NCI-H748 treated with DMSO at 0.1 percent for 48 hours (cell line): Measurements from ENCODE around the gene SMARCAL1.
"Not testable (repeated sequence)": the region's sequence is repeated elsewhere in the genome, so short reads cannot be mapped to it uniquely, and the experiment has no call there.

Experiments used
- DNase-seq: peaks from one replicate; lab custom pipeline; 2025; lab: John Stamatoyannopoulos, UW

The SMARCAL1 gene

DNA sequence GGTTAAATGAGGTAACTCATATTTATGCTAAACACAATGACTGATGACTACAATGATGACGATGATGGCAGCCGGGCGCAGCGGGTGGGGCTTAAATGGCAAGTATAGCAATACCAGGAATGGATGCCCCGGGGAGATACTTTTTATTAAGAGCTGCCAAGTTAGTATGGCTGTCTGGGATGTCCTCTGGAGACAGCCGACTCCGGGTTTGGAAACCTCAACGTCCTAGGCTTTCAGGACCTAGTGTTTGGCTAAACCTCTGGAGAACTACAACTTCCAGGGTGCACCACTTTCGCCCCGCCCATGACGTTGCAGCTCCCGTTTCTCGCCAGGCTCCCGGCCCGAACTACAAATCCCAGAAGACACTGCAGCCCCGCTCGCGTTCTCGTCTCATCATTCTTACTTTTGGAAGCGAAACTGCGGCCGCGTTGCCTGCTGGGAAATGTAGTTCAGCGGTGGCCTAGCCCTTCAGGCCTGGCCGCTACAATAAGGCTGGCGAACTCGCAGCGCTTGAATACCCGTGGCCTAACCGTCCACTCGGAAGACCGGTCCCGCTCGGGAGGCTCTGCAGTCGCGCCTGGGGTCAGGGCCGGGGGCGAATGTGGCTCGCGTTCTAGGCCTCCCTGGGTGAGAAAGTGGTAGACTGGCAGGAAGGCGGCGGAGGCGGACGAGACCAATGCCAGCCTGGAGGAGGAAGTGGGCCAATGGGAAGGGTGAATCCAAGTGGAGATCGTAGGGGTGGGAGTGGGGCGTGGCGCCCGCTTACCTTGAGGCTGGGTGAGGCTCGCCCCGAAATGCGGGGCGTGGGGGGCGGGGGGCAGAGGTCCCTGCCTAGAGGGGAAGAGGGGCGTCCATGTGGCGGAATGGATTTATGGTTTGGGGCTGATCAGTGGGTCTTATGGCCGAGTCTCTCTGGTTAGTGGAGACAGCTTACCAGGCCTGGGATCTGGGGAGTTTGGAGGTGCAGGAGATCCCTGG is at the start of gene SMARCAL1:
TSS of gene SMARCAL1 (plus strand) at position 463 of the 978 bp plus-strand sequence. CDS start 2,221 bp downstream, outside the sequence.
- peak; percentile 99 for DNase-seq

DNA sequence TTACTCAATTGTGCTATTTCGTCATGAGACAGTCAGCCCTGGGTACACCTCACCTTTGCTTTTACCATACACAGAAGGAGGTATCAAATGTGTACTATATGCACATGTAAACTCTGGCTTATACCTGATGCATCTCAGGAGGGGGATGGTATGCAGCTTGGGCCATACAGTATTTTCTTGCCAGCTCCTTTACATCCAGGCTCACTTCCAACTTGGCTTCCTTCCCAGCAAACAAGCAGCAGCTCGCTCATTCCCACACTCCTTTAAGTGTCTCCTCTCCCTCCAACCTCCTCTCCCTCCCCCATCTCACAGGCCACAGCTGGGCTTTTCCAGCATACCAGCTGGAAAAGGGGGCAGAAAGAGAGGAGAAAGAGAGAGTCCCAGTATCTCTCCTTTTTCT is 49.6 kb upstream of the SMARCAL1 start:
- no peak for DNase-seq

DNA sequence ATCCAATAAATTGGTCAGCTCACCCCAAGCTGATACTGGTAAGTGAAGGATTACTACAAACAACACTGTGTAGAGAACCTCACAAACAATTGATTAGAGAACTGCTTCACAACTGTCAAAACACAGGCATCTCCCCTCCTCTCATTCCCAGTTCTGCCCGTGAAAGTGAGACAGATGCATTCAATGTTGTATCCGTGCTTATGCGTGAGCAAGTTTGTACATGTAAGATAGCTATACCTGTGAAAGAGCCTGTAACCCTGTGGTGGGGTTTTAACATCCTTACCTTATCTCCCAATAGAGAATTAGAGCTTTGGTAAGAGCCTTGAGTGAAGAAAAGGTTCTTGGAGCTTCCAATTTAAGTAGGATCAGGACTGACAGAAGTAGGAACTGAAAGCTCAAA is 49.1 kb upstream of the SMARCAL1 start:
- no peak for DNase-seq

DNA sequence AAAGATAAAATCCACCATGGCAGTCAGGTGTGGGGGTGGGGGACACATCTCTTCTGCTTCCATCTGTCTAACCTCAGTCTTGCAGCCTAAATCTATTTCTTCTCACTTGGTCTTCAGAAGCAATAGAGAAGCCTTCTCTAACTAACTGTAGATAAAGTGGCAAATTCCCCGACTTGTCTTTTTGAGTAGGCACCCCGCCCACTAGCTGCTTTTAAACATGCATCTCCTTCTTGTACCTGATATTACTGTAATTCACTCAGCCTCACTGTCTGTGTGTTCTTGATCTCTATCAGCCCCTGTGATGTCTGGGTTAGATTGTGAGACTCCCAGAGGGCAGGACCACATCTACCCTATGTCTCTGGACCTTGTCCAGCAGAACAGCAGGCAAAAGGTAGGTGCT is 46.8 kb upstream of the SMARCAL1 start:
- DNase-seq = no peak

DNA sequence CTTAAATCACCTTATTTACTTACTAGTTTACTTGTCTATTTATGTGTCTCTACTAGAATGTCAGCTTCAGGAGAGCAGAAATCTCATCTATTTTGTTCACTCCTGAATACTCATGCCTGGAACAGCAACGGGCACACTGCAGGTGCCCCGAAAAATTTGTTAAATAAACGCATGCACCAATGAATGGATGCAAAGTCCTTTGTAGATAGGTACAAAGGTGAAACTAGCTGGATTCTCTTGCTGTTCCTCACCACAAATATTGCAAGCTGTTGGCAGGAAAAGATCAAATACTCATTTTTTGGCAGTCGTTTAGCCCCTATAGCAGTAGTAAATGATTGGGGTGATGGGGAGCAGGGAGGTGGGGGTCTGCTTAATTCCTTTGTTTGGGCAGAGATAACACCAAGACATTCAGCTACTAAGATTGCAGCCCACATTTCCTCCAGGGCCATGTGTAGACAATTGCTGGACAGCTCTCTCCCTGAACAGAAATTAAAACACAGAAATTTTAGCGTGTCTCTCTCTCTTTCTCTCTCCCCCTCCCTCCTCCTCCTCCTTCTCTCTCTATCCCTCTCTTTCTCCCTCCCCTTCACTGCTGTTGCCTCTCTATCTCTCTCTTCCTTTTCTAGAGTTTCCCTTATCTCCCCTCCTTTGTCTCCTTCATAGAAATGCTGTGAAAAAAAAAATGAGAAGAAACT is 45.4 kb upstream of the SMARCAL1 start:
- DNase-seq = no peak

DNA sequence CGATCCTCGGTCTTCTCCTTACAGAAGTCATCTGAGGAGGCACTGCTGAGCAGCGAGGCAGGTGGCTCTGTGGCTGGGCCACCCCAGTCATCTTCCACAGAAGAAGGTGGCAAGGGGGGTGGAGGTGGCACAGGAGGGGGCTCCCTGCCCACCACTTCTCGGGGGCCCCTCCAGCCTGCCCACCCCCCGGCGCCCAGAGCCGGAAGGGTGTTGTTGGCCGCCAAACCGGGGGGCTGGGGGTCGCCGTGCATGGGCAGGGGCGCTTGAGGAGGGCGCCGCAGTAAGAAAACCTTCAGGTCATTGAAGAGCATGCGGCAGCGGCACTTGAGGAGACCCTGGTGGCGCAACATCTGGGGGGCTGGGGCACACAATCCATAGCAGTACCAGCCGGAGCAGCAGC is 42.5 kb upstream of the SMARCAL1 start:
- DNase-seq = no peak

DNA sequence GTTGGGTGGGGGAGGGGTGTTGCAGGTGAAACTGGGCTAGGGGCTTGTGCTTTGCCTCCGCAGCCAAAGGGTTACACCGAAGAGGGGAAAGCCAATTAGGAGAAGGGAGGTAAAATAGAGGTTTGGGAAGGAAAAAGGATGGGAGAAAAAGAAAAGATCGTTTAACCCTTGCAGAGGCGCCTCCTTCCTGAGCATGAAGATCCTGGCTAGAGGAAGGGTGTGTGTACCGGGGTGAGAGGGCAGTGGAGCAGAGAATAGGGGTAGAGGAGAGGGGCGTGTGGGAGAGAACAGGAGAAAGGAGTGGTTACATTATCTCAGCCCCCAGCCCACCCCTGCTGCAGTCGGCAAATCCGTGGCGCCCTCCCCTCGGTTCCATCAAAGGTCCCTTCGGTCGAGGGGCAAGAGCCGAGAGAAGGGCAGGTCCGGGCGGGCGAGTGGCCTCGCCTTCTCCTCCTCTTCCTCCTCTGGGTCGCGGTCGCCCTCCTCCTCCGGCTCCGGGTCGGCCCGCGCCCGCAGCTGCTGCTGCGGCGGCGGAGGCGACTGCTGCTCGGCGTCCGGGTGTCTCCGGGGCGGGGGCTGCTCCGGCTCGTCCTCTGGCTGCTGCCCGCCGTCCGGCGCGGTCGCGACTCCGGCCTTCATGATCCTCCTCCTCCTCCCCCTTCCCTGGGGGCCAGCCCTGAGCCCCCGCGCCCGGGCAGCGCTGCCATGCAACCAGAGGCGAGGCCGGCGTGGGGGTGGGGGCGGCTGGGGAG is 41.1 kb upstream of the SMARCAL1 start:
- peak; percentile 18 for DNase-seq

DNA sequence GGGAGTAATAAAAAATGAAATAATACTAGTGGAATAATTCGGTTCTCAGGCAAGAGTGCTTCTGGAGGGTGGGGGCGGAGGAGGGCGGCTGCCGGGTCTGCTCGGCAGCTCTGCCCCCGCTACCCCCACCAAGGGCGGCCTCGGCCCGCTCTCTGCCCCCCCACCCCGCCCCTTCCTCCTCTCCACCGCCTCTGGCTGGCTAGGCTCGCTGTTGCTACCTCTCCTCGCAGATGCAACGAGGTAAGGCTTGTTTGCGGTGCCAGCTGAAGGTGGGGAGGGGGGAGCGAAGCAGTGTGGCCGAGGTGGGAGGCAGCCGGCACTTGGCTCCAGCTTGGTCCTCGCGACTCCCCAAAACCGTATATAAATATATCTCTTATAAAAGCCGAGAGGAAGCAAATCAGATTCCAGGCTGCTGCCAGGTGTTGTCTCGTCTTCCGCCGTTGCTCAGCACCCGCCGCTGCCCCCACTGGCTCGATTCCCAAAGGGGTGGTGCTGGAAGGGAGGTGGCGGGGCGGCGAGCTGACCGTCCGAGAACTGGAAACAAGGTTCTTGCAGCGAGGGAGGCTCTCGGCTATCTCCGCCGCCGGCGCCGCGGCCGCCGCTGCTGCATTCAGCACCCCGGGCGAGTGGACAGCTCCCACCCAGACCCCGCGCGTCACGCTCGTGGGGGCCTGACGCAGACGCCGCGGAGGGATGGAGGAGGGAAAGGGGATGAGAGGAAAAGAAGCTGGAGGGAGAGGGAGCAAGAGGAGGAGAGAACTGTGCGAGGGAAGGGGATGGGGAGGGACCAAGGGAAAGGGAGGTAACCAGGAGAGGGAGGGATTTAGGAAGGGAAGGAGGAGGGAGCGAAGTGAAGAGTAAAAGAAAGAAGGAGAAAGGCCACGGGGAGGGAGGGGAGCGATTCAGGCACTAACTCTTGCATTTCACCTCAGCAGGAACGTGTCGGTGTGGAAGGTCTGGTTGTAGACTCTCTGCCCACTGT is 40.3 kb upstream of the SMARCAL1 start, which contains the start of gene MARCHF4:
TSS of gene MARCHF4 (minus strand) at position 763 of the 982 bp plus-strand sequence. CDS start 2,223 bp downstream, outside the sequence.
- DNase-seq = peak; percentile 67

DNA sequence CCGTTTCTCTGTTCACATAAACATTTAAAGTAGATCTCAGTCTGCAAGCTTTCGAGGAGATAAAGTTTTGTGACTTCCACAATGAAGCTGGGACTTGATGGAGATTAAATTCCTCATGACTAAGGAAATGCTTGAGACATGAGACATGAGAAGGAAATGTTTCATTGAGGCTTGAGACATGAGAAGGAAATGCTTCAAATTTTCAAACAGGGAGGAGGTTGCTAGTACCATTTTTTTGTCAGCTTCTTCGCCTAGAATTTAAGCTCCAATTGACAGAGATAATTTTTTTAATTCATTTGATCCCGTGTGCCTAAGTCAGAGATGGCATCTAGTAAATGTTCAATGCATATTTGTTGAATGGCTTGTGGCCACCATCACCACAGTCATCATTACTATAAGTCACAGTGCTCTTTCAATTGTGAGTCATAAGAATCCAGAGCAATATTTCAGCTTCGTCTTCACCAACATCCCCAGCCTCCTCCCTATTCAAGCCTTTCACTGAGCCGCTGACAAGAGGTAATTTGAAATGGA is 39.5 kb upstream of the SMARCAL1 start:
- DNase-seq = no peak

DNA sequence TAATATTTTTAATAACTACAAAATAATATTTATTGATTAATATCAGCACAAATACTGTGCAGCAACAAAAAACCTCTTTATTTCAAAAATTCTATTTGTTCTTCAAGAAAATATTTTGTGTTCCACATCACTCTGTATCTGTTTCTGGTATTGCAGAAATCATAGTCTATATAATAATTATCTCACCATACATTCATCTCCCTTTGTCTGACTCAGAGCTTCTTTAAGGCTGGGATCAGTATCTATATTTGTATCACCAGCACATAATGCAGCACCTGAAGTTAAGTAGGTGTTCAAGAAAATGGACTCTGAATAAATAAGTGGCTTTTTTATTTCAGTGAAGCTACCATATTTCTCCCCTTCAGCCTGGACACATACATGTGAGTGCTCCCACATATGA is 38.4 kb upstream of the SMARCAL1 start:
- DNase-seq = no peak

DNA sequence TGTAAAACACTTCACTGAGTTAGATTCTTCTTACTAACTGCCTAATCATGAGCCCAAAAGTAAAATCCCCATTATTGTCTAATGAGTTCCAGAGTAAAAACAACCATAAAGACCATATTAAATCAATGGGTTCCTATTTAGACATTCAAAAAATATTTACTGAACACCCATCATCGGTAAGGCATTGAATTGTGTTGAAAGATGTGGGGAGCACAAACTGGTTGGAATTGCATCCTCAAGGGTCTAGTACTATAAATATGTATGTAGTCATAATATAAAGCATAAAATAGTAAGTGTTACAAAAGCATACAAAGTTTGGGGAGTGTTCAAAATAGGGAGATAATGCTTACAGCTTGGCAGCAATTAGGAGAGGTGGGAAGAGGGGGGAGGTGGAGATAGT is 37.0 kb upstream of the SMARCAL1 start:
- no peak for DNase-seq

DNA sequence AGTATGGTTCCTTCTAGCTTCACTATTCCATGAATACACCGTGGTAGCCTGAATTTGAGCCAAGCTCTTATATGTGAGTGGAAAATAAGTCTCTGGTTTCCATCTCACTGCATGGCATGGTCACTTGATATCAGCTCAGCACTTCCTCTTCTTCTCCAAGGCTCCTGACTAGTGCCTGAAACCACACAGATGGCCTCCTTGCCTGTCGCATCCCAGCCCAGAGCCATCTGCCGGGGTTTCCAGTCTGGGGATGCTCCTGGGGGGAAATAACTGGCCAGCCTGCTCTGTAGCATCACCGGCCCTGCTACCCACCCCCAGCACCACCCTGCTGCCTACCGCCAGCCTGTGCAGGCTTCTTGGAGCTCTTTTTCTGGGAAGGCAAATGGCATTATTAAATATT is 32.3 kb upstream of the SMARCAL1 start:
- no peak for DNase-seq

DNA sequence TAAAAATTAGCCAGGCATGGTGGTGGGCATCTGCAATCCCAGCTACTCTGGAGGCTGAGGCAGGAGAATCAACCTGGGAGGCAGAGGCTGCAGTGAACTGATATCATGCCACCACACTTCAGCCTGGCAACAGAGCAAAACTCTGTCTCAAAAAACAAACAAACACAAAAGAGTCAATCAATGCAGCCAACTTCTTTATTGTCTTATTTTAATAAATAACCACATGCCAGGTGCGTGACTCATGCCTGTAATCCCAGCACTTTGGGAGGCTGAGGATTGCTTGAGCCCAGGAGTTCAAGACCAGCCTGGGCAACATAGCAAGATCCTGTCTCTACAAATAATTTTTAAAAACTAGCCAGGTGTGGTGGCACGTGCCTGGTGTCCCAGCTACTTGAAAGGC is 27.9 kb upstream of the SMARCAL1 start:
- DNase-seq = not testable (repeated sequence)

DNA sequence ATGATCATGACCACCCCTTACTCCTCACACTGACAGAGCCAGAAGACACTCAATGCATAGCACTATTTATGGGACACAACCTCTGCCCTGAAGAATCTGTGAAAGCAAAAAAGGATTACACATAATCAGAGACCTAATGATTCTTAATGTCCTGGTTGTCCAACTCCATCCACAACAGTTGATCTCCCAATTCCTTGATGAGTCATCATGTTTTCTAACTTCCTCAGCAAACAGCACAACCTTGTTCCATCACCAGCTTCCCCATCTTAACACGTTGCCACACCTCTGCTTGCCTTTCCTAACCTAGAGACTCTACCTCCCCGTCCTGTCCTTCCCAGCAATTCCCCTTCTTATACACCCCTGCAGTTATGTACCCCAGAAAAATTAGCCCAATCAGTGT is 26.8 kb upstream of the SMARCAL1 start:
- no peak for DNase-seq

DNA sequence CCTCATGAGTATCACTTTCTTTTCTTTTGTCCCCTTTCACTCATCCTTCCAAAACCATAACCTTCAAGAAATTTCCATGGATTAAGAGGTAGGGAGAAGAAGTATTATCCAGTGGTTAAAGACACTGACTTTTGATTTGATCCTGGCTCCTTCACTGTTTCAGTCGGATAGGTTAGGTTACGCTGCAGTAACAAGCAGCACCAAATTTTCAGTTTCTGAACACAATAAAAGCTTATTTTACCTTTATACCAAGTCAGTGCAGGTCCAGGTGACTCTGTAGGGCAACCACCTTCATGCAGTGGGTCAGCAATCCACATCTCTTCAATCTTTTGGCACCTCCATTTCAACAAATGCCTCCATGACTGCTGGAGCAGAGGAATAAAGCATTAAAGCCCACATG is 25.0 kb upstream of the SMARCAL1 start:
- no peak for DNase-seq

DNA sequence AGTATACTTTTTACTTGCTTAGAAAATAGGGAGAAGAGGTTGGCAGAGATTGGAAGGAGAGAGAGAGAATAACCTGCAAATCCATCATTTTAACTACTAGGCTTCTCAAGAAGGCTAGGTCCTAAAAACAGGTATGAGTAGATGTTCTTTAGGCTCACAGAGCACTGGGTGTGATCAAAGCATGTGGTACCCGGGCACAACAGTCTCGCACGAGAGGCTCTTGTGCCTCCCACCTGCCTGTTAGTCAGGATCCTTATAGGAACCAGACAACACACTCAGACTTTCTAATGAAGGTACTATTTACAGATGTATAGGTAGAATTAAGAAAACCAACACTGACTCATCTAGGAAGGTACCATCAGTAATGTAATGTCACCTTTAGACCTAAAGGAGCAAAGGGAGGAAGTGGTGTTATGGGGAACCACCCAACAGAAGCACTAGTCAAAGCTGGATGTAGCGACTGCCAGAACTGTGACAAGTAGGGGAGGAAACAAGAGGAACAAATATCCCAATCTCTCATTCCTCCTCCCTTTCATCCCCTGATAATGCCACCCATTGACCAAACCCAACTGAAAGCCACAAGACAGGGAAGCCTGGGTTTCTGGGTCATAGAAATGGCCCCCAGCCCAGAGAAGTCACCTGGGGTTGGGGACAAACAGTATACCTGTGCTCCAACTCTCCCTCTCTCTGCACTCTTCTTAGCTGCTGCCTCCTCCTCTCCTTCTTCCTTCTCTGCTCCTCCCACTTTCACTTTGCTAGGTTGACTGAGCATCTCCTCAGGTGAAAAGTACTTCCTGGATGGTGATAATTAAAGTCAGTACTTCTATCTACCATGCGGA is 24.0 kb upstream of the SMARCAL1 start:
- no peak for DNase-seq

DNA sequence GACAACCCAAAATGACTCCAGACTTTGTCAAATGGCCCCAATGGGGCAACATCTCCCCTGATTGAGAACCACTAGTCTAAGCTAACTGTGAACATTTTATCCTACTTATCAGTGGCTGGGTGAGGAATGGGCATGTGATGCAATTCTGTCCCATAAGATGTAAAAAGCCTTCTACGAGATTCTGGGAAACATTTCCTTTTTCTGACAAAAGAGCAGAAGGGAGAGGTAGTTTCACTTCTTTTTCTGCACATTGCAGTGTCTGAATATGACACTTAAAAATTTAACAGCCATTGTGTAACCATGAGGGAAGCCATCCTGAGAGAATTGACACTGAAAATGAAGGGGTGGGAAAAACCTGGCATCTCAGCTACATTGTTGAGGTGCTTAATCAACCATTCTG is 22.7 kb upstream of the SMARCAL1 start:
- DNase-seq = no peak

DNA sequence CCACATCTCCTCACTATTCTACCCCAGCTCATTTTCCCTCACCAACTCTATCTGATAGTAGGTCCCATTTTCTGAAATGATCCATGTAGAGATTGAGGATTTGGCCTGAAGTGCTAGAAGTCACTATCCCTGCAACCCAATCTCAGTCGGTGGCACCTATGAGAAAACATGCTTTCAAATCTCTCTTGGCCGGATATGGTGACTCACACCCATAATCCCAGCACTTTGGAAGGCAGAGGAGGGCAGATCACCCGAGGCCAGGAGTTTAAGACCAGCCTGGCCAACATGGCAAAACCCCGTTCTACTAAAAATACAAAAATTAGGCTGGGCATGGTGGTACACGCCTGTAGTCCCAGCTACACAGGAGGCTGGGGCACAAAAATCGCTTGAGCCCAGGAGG is 20.9 kb upstream of the SMARCAL1 start:
- DNase-seq = no peak

DNA sequence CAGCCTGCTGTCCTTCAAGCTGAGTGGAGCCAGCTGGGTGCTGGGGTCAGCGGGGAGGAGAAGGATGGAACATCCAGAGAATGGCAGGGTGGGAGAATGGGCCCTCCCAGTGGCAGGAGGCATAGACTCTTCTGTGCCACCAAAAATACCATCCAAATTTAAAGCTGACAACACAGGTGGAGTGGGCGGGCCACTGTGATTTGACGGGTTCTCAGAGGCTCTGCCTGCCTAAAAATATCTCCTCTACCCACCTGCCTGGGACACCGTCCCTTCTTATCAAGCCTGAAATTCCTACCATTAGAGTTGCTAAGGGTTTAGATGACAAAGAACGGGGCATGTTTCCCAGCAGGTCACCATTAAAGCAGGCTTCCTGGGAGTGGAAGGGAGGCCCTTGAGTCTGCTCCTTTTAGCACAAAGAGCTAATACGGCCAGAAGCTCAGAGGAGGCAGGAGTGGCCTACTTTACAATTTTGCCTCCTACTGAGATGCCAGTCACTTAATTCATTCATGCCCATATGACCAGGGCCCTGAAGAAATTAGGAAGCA is 20.2 kb upstream of the SMARCAL1 start:
- no peak for DNase-seq
